Osteoblast (primary cell): ENCODE measurements around the gene BRSK2. TPM values are rescaled to one million over a fixed set of nuclear protein-coding genes. Genes with fewer than 3 reads are reported as not detected.

Experiments used
- DNase-seq: peaks from one replicate; pipeline ENCODE4 v3.0.0; 2011; ENCODE audit warnings: low spot score, mixed read lengths; ENCODE audit not compliant: insufficient read length; ENCODE audit errors: missing footprints
- H2AFZ ChIP-seq: 2 replicates; pipeline ENCODE4 v1.6.0; 2011; ENCODE audit warnings: mild to moderate bottlenecking, low read length
- H3K27ac ChIP-seq: 2 replicates; pipeline ENCODE4 v1.5.1; 2011; ENCODE audit warnings: mild to moderate bottlenecking, low read depth, low read length, moderate library complexity
- H3K27me3 ChIP-seq: 2 replicates; pipeline ENCODE4 v1.6.0; 2012; ENCODE audit warnings: mild to moderate bottlenecking, control low read depth, inconsistent platforms, low read length, moderate library complexity; ENCODE audit not compliant: insufficient read depth
- H3K36me3 ChIP-seq: 2 replicates; pipeline ENCODE4 v1.5.1; 2011; ENCODE audit warnings: mild to moderate bottlenecking, low read length, control low read depth, moderate library complexity; ENCODE audit not compliant: insufficient read depth
- H3K4me1 ChIP-seq: 2 replicates; pipeline ENCODE4 v1.5.1; 2011; ENCODE audit warnings: mild to moderate bottlenecking, low read length, control low read depth, moderate library complexity; ENCODE audit not compliant: insufficient read depth
- H3K4me2 ChIP-seq: 2 replicates; pipeline ENCODE4 v1.6.0; 2011; ENCODE audit warnings: mild to moderate bottlenecking, low read length; ENCODE audit not compliant: insufficient read depth
- H3K4me3 ChIP-seq: fragments of 200-600 bp; sonication (generic); 3 replicates; pipeline ENCODE4 v1.5.1; 2012; ENCODE audit warnings: mild to moderate bottlenecking, low read length, inconsistent platforms; ENCODE audit not compliant: insufficient read depth
- H3K79me2 ChIP-seq: 2 replicates; pipeline ENCODE4 v1.6.0; 2012; ENCODE audit warnings: mild to moderate bottlenecking, low read length, control low read depth, inconsistent platforms; ENCODE audit not compliant: insufficient read depth
- H3K9me3 ChIP-seq: 2 replicates; pipeline ENCODE4 v1.5.1; 2011; ENCODE audit warnings: low read depth, low read length, control low read depth
- H4K20me1 ChIP-seq: 2 replicates; pipeline ENCODE4 v1.6.0; 2012; ENCODE audit warnings: mild to moderate bottlenecking, low read length, control low read depth; ENCODE audit not compliant: insufficient read depth
- CTCF ChIP-seq: IDR thresholded peaks from 2 replicates; pipeline ENCODE4 v1.5.1; 2011; ENCODE audit warnings: mild to moderate bottlenecking, low read depth, low read length, moderate library complexity; ENCODE audit errors: extremely low read depth
- total RNA-seq: library from RNA; depleted of rRNA; stranded (reverse); fragments of >200 nt; gene quantifications from 2 replicates; pipeline ENCODE4 v1.2.3, GENCODE V29; 2012

Gene BRSK2
- total RNA-seq, 1 donor, result 0.36 TPM

- no peaks in the 10 kb centered on the region for H3K4me1 ChIP-seq
- no peaks in the 10 kb centered on the region for H3K9me3 ChIP-seq
- no peak for TF ChIP-seq CTCF
- no peaks in the 10 kb centered on the region for H3K79me2 ChIP-seq
- H3K27ac ChIP-seq, result no peak overlapping the region
- H2AFZ ChIP-seq, result no peak overlapping the region
- DNase-seq, result peak; percentile 82
- H3K4me2 ChIP-seq, result no peak overlapping the region
- peaks cover 7% of the 10 kb centered on the region for H4K20me1 ChIP-seq
- peaks cover 18% of the 10 kb centered on the region for H3K36me3 ChIP-seq
- no peak overlapping the region for H3K4me3 ChIP-seq
- H3K27me3 ChIP-seq, result no peaks in the 10 kb centered on the region
Measured at GRCh38 chr11:1473011-1473628, 83.4 kb downstream of the BRSK2 start.

GRCh38 chr11:1473786-1474185 is 84.1 kb downstream of the BRSK2 start:
- no peaks in the 10 kb centered on the region for H3K79me2 ChIP-seq
- H3K27ac ChIP-seq, result no peak overlapping the region
- TF ChIP-seq CTCF, result no peak

GRCh38 chr11:1475841-1476240 is 86.1 kb downstream of the BRSK2 start:
- TF ChIP-seq CTCF, result no peak
- Histone ChIP-seq H3K4me1 (no peaks in the 10 kb centered on the region), H2AFZ (no peak overlapping the region)

More at GRCh38 chr11:1473786-1474185, 84.1 kb downstream of the BRSK2 start:
- H2AFZ ChIP-seq, result no peak overlapping the region
- no peaks in the 10 kb centered on the region for H3K9me3 ChIP-seq
- peak; percentile 52 for DNase-seq
- no peak overlapping the region for H3K4me3 ChIP-seq
- H3K36me3 ChIP-seq, result peaks cover 18% of the 10 kb centered on the region
- no peak overlapping the region for H3K4me2 ChIP-seq
- no peaks in the 10 kb centered on the region for H3K27me3 ChIP-seq
- H4K20me1 ChIP-seq, result peaks cover 7% of the 10 kb centered on the region
- H3K4me1 ChIP-seq, result no peaks in the 10 kb centered on the region

GRCh38 chr11:1476940-1477736 is 87.4 kb downstream of the BRSK2 start:
- DNase-seq, result peak; percentile 58
- H3K4me1 ChIP-seq, result no peaks in the 10 kb centered on the region

More at GRCh38 chr11:1475841-1476240, 86.1 kb downstream of the BRSK2 start:
- H3K79me2 ChIP-seq, result no peaks in the 10 kb centered on the region
- peaks cover 18% of the 10 kb centered on the region for H3K36me3 ChIP-seq
- H3K4me3 ChIP-seq, result no peak overlapping the region
- H3K9me3 ChIP-seq, result no peaks in the 10 kb centered on the region
- no peak for DNase-seq
- no peak overlapping the region for H3K27ac ChIP-seq
- no peak overlapping the region for H3K4me2 ChIP-seq
- peaks cover 8% of the 10 kb centered on the region for H4K20me1 ChIP-seq
- no peaks in the 10 kb centered on the region for H3K27me3 ChIP-seq

More at GRCh38 chr11:1476940-1477736, 87.4 kb downstream of the BRSK2 start:
- TF ChIP-seq CTCF, result no peak
- no peaks in the 10 kb centered on the region for H3K9me3 ChIP-seq
- H3K27ac ChIP-seq, result no peak overlapping the region
- peaks cover 3% of the 10 kb centered on the region for H3K79me2 ChIP-seq
- no peak overlapping the region for H2AFZ ChIP-seq
- H3K27me3 ChIP-seq, result no peaks in the 10 kb centered on the region
- H3K4me3 ChIP-seq, result no peak overlapping the region
- H3K4me2 ChIP-seq, result no peak overlapping the region
- peaks cover 9% of the 10 kb centered on the region for H4K20me1 ChIP-seq
- H3K36me3 ChIP-seq, result peaks cover 18% of the 10 kb centered on the region
